ENCODE results near the gene BNC1.
"Not testable (repeated sequence)": the region's sequence is repeated elsewhere in the genome, so short reads cannot be mapped to it uniquely, and the experiment has no call there.

The BNC1 gene

GRCh38 chr15:83243634-83244033 lies 40.8 kb downstream of the BNC1 start:
- DNase-seq (ENCODE audit: low read depth): no peak

DNA sequence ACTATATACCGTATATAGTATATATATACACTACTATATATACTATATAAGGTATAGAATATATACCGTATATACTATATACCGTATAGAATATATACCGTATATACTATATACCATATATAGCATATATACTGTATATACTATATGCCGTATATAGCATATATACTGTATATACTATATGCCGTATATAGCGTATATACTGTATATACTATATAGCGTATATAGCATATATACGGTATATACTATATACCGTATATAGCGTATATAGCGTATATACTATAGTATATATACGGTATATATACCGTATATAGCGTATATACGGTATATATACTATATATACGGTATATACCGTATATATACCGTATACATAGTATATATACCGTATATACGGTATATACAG lies 54.2 kb downstream of the BNC1 start:
- no peak for DNase-seq (ENCODE audit: low read depth)

GRCh38 chr15:83225449-83225848 lies 59.0 kb downstream of the BNC1 start:
- DNase-seq (ENCODE audit: low read depth): no peak

- DNase-seq (ENCODE audit: low read depth): not testable (repeated sequence)
Measured at GRCh38 chr15:83221781-83222180, 62.7 kb downstream of the BNC1 start.

DNA sequence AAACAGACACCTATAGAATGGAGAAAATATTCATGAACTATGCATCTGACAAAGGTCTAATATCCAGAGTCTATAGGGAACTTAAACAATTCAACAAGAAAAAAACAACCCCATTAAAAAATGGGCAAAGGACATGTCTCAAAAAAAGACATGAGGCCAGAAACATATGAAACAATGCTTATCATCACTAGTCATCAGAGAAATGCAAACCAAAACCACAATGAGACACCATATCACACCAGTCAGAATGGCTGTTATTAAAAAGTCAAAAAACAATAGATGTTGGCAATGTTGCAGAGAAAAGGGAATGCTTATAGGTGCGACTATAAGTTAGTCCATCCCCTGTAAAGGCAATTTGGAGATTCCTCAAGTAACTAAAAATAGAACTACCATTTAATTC lies 65.4 kb downstream of the BNC1 start:
- no peak for DNase-seq (ENCODE audit: low read depth)

- DNase-seq (ENCODE audit: low read depth): no peak
Measured at GRCh38 chr15:83215306-83215705, 69.2 kb downstream of the BNC1 start.

DNA sequence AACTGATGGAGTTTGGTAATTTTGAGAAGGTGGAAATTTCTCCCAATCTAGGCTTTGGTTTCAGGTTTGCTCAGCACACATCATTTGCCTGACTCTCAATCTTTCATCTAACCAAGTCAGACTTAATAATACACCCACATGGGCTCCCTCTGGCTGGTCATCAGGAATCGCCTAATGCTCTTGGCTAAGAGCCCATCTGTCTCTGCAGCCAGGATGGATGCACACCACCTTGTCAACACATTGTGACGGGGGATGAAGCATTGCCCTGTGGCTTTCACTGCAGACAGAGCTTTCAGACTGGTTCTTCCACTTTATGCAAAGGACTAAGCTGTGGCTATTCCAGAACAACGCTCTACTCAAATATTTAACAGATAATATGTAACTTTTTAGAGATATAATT lies 73.8 kb downstream of the BNC1 start:
- peak; percentile 72 for DNase-seq (ENCODE audit: low read depth)

DNA sequence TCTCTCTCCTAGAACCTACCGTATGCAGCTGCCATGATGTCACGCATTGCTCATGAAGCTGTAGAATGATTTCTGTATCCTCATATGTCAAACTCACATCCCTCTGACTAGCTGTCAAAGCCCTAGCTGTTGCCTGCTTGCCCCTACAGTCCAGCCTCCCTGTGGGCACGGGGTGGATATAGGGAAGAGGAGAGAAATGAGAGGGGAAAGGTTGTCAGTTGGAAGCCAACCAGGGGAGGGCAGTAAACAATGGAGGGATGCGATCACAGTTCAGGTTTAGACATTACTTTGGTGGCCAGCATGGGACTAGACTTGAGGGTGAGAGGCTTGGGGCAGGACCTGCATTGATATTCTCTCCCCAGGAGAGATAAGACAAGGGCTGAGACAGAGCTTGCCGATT lies 75.1 kb downstream of the BNC1 start:
- no peak for DNase-seq (ENCODE audit: low read depth)

GRCh38 chr15:83208367-83208661 lies 76.2 kb downstream of the BNC1 start:
- no peak for DNase-seq (ENCODE audit: low read depth)

DNA sequence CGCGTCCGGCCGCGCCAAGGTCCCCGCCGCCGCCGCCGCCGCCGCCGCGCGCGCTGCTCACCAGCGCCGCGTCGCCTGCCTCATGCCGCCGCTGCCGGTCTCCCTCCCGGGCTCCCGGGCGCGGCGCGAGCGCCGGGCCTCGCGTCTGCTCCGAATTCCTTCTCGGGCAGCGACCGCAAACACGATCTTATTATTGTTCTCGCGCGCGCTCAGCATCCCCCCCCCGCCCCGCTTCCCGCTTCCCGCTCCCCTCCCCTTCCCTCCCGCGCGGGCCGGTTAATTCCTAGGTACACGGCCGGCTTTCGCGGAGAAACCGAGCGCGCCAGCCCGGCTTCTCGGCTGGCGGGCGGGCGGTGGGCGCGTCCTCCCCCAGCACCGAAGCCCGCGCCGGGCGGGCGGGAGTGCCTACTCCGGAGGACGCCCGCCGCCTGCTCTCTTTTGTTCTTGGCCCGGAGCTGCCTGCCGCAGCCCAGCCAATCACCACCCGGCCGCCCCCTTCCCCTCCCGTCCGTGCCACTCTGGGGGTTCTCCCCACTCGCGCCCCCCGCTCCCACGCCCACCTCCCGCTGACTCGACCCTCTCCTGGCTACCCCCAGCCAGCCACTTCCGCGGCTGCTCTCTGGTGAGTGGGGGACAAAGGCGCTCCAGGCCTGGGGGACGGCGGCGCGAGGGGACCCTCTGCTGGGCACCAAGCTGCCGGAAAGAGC lies 76.7 kb downstream of the BNC1 start, which contains the start of gene HDGFL3:
HDGFL3 (minus strand) TSS at position 164 of the 707 bp plus-strand sequence. CDS start 409 bp downstream, outside the sequence.
- no peak for DNase-seq (ENCODE audit: low read depth)

- DNase-seq (ENCODE audit: low read depth): no peak
Measured at GRCh38 chr15:83207009-83207659, 77.3 kb downstream of the BNC1 start.

- DNase-seq (ENCODE audit: low read depth): no peak
Measured at GRCh38 chr15:83206526-83207008, 77.9 kb downstream of the BNC1 start.
